ENCODE data around the gene SLC34A1. TPM values are rescaled to one million over a fixed set of nuclear protein-coding genes. Genes with fewer than 3 reads are reported as not detected.

Gene SLC34A1
- total RNA-seq, 3 donors from 2014 or later (not counting 1 experiment from before 2014, with no cell fraction given), result 0.50 to 0.66 (median 0.63) TPM

DNA sequence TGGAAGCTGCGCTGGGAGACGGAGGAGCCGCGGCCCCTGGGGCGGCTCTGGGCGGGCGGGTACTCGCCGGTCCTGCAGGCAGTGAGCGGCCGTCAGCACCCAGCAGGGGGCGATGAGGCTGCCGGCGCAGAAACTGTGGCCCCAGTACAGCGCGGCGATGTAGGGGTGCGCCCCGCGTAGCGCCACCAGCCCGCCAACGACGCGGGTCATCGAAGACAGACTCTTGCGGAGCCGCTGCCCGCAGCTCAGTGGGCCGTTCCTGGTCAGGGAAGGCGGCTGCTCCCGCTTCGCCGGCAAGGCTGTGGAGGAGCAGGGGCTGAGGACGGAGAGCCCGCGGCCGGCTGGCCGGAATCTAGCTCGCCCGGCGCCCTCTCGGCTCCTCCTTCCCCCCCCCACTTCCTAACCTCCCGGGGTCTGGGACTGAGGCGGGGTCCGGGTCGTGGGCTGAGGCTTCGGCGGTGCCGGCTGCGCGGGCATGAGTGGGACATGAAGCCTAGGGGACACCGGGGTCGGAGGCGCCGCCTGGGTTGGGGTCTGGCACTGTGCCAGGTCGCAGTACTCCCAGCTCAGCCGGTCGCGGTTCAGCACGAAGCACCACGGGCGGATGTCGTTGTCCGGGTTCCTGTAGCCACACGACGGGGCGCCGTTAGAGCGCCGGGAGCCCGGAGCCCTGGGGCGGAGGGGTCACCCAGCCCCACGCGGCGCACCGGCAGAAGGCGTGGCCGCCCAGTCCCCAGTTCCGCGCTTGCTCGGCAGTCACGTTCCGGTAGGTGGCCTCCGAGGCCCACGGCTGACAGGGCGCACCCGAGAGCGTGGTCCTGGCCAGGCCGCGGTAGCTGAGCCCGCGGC is 19.8 kb downstream of the SLC34A1 start:
- H3K9me3 ChIP-seq (ENCODE audit: control insufficient read depth, insufficient read depth, low read length), result no peaks in the 10 kb centered on the region
- no peaks in the 10 kb centered on the region for H3K36me3 ChIP-seq (ENCODE audit: control insufficient read depth, insufficient read depth, low read length)
- under 1% methylated on average over 93 of the region's 93 CpGs for WGBS (ENCODE audit: insufficient coverage)
- Mint-ChIP-seq H3K4me1 (peaks cover 37 to 45% of the 10 kb centered on the region in 2 donors), H3K9me3 (no peaks in the 10 kb centered on the region), H3K4me3 (peak overlapping the region; percentile 72), H3K27me3 (ENCODE audit: low read depth in 2 of 2) (peaks cover 13 to 17% of the 10 kb centered on the region in 2 donors), H3K27ac (peak overlapping the region; percentile 62 to 84), H3K36me3 (no peaks in the 10 kb centered on the region)
- H3K27ac ChIP-seq (ENCODE audit: low read length), result peak overlapping the region; percentile 51
- peaks cover 22% of the 10 kb centered on the region for H3K27me3 ChIP-seq (ENCODE audit: control insufficient read depth, insufficient read depth, low read length)
- H3K4me1 ChIP-seq (ENCODE audit: control insufficient read depth, insufficient read depth, low read length), result peaks cover 51% of the 10 kb centered on the region
- DNase-seq, result peak; percentile 81 to 94
- intact Hi-C loops (cut with micrococcal nuclease), result loop anchor here (1.0 kb wide), 4 partner anchors 14 to 97 kb away; partner anchors contain the start of gene GRK6
- ATAC-seq, result peak; percentile 80 to 91 (median 81)
- TF ChIP-seq, protein P1, sequence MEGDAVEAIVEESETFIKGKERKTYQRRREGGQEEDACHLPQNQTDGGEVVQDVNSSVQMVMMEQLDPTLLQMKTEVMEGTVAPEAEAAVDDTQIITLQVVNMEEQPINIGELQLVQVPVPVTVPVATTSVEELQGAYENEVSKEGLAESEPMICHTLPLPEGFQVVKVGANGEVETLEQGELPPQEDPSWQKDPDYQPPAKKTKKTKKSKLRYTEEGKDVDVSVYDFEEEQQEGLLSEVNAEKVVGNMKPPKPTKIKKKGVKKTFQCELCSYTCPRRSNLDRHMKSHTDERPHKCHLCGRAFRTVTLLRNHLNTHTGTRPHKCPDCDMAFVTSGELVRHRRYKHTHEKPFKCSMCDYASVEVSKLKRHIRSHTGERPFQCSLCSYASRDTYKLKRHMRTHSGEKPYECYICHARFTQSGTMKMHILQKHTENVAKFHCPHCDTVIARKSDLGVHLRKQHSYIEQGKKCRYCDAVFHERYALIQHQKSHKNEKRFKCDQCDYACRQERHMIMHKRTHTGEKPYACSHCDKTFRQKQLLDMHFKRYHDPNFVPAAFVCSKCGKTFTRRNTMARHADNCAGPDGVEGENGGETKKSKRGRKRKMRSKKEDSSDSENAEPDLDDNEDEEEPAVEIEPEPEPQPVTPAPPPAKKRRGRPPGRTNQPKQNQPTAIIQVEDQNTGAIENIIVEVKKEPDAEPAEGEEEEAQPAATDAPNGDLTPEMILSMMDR (IDR thresholded peaks at IDR 0.05), result peak; percentile 66
- peak overlapping the region; percentile 36 for H3K4me3 ChIP-seq (ENCODE audit: low read length)

DNA sequence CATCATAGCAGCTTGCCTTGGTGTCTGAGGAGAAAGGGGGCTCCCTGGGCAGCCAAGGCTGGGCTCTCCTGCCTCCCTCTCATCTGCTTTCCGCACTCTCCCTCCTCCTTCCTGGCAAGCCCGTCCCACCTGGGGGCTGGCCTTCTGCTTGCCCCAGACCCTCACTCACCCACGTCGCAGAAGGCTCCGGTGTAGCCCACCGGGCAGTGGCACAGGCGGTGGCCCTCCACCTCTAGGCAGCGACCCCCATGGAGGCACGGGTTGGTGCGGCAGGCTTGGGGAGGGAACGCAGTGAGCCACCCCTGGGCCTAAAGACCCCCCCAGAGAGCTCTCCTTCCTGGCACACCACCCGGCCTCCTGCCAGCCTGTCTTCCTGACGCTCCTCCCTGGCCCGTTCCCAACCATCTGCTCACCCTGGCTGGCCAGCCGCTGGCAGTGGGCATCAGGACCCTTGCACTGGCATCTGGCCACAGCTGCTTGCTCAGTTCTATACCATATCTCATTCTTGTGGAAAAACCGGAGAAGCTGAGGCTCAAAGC is 20.5 kb downstream of the SLC34A1 start:
- ATAC-seq (no peak), DNase-seq (no peak)
- intact Hi-C loops (cut with micrococcal nuclease), result loop anchor here (1.0 kb wide), 3 partner anchors 22 to 97 kb away; partner anchors contain the start of gene GRK6
- peaks cover 55% of the 10 kb centered on the region for H3K4me1 ChIP-seq (ENCODE audit: control insufficient read depth, insufficient read depth, low read length)
- WGBS (ENCODE audit: insufficient coverage), result 54% methylated on average over 16 of the region's 16 CpGs
- TF ChIP-seq, protein P1 (IDR thresholded peaks at IDR 0.05), result no peak
- no peaks in the 10 kb centered on the region for H3K36me3 ChIP-seq (ENCODE audit: control insufficient read depth, insufficient read depth, low read length)
- Mint-ChIP-seq H3K36me3 (no peaks in the 10 kb centered on the region), H3K27me3 (ENCODE audit: low read depth in 2 of 2) (peaks cover 13 to 17% of the 10 kb centered on the region in 2 donors), H3K9me3 (no peaks in the 10 kb centered on the region), H3K4me1 (peaks cover 43 to 52% of the 10 kb centered on the region in 2 donors), H3K4me3 (peak overlapping the region; percentile 72), H3K27ac (peak overlapping the region; percentile 62 to 84)
- H3K4me3 ChIP-seq (ENCODE audit: low read length), result no peak overlapping the region
- peak overlapping the region; percentile 22 for H3K27ac ChIP-seq (ENCODE audit: low read length)
- peaks cover 20% of the 10 kb centered on the region for H3K27me3 ChIP-seq (ENCODE audit: control insufficient read depth, insufficient read depth, low read length)
- H3K9me3 ChIP-seq (ENCODE audit: control insufficient read depth, insufficient read depth, low read length), result no peaks in the 10 kb centered on the region

DNA sequence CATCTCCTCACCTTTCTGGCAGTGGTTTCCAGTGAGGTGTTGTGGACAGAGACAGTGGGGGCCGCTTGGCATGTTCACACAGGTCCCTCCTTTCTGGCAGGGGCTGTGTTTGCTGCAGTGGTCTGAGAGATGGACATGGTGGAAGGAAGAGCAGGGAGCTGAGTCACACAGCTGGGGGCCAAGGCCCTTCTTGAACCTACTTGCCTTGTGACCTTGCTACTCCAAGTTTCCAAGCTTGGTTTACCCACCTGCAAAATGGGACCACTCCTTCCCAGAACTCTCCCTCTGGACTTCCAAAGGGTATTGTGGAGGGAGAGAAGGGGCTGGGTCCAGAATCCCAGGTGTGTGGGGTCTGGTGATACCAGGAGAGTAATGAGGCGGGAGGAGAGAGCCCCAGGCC is 21.1 kb downstream of the SLC34A1 start:
- no peak for ATAC-seq
- intact Hi-C loops (cut with micrococcal nuclease), result no loop called here
- Mint-ChIP-seq H3K4me1 (peaks cover 45 to 53% of the 10 kb centered on the region in 2 donors), H3K9me3 (no peaks in the 10 kb centered on the region), H3K27ac (peak overlapping the region; percentile 62 to 84), H3K36me3 (no peaks in the 10 kb centered on the region), H3K4me3 (peak overlapping the region; percentile 57), H3K27me3 (ENCODE audit: low read depth in 2 of 2) (peaks cover 13 to 17% of the 10 kb centered on the region in 2 donors)
- WGBS (ENCODE audit: insufficient coverage), result 53% methylated on average over 2 of the region's 2 CpGs
- Histone ChIP-seq H3K27me3 (ENCODE audit: control insufficient read depth, insufficient read depth, low read length) (peaks cover 20% of the 10 kb centered on the region), H3K36me3 (ENCODE audit: control insufficient read depth, insufficient read depth, low read length) (no peaks in the 10 kb centered on the region), H3K4me3 (ENCODE audit: low read length) (no peak overlapping the region), H3K4me1 (ENCODE audit: control insufficient read depth, insufficient read depth, low read length) (peaks cover 60% of the 10 kb centered on the region), H3K9me3 (ENCODE audit: control insufficient read depth, insufficient read depth, low read length) (no peaks in the 10 kb centered on the region), H3K27ac (ENCODE audit: low read length) (peak overlapping the region; percentile 2)
- TF ChIP-seq, protein P1 (IDR thresholded peaks at IDR 0.05), result no peak
- peak in 1 of 2 donors; percentile 21 for DNase-seq
